ENCODE measurements around the gene CNTNAP2. TPM values are rescaled to one million over a fixed set of nuclear protein-coding genes. Genes with fewer than 3 reads are reported as not detected.

CNTNAP2 gene
- total and polyA plus RNA-seq, 7 experiments from 2014 or later = 0.02 to 0.48 (median 0.24) TPM; not detected in 2

- Mint-ChIP-seq H3K4me1 (no peaks in the 10 kb centered on the region), H3K27ac (no peak overlapping the region), H3K4me3 (no peak overlapping the region), H3K27me3 (no peaks in the 10 kb centered on the region), H3K36me3 (no peaks in the 10 kb centered on the region), H3K9me3 (peaks cover 0 to 13% (median 2%) of the 10 kb centered on the region in 11 donors)
- no peak for ATAC-seq
- no peaks in the 10 kb centered on the region for H3K36me3 ChIP-seq (ENCODE audit: control insufficient read depth in 2 of 3, insufficient read depth in 3 of 3, low read length in 3 of 3)
- no peaks in the 10 kb centered on the region for H3K4me1 ChIP-seq (ENCODE audit: control insufficient read depth in 2 of 2, insufficient read depth in 2 of 2, low read length in 2 of 2)
- H3K27me3 ChIP-seq (ENCODE audit: control insufficient read depth in 2 of 2, insufficient read depth in 2 of 2, low read length in 2 of 2) = no peaks in the 10 kb centered on the region
- POLR2A ChIA-PET = no interaction called here
- no peak overlapping the region for H3K27ac ChIP-seq (ENCODE audit: low read depth, low read length)
- intact Hi-C loops (cut with micrococcal nuclease) = no loop called here
- CTCF ChIA-PET = no interaction called here
- no peak overlapping the region for H3K4me3 ChIP-seq (ENCODE audit: low read length)
- no peak for DNase-seq
- H3K9me3 ChIP-seq (ENCODE audit: control insufficient read depth in 2 of 3, low read length in 3 of 3) = no peaks in the 10 kb centered on the region
These were observed 899.4 kb downstream of the CNTNAP2 start for GRCh38 chr7:147015999-147016398.

GRCh38 chr7:147022056-147022455, 905.5 kb downstream of the CNTNAP2 start:
- ATAC-seq = no peak
- POLR2A ChIA-PET = no interaction called here
- CTCF ChIA-PET = no interaction called here
- H3K4me1 ChIP-seq (ENCODE audit: control insufficient read depth in 2 of 2, insufficient read depth in 2 of 2, low read length in 2 of 2) = no peaks in the 10 kb centered on the region
- no peaks in the 10 kb centered on the region for H3K36me3 ChIP-seq (ENCODE audit: control insufficient read depth in 2 of 3, insufficient read depth in 3 of 3, low read length in 3 of 3)
- no peak overlapping the region for H3K27ac ChIP-seq (ENCODE audit: low read depth, low read length)
- Mint-ChIP-seq H3K36me3 (no peaks in the 10 kb centered on the region), H3K9me3 (peaks cover 0 to 12% (median 0%) of the 10 kb centered on the region in 11 donors), H3K27me3 (no peaks in the 10 kb centered on the region), H3K4me3 (no peak overlapping the region), H3K4me1 (no peaks in the 10 kb centered on the region), H3K27ac (no peak overlapping the region)
- no peak overlapping the region for H3K4me3 ChIP-seq (ENCODE audit: low read length)
- DNase-seq = no peak
- H3K27me3 ChIP-seq (ENCODE audit: control insufficient read depth in 2 of 2, insufficient read depth in 2 of 2, low read length in 2 of 2) = no peaks in the 10 kb centered on the region
- intact Hi-C loops (cut with micrococcal nuclease) = no loop called here
- no peaks in the 10 kb centered on the region for H3K9me3 ChIP-seq (ENCODE audit: control insufficient read depth in 2 of 3, low read length in 3 of 3)

GRCh38 chr7:147023440-147023839, 906.8 kb downstream of the CNTNAP2 start:
- Mint-ChIP-seq H3K27ac (no peak overlapping the region), H3K9me3 (peaks cover 0 to 18% (median 2%) of the 10 kb centered on the region in 11 donors), H3K27me3 (no peaks in the 10 kb centered on the region), H3K4me3 (no peak overlapping the region), H3K36me3 (no peaks in the 10 kb centered on the region), H3K4me1 (no peaks in the 10 kb centered on the region)
- ATAC-seq (no peak), DNase-seq (no peak)
- no peaks in the 10 kb centered on the region for H3K27me3 ChIP-seq (ENCODE audit: control insufficient read depth in 2 of 2, insufficient read depth in 2 of 2, low read length in 2 of 2)
- H3K9me3 ChIP-seq (ENCODE audit: control insufficient read depth in 2 of 3, low read length in 3 of 3) = no peaks in the 10 kb centered on the region
- H3K4me1 ChIP-seq (ENCODE audit: control insufficient read depth in 2 of 2, insufficient read depth in 2 of 2, low read length in 2 of 2) = no peaks in the 10 kb centered on the region
- no peaks in the 10 kb centered on the region for H3K36me3 ChIP-seq (ENCODE audit: control insufficient read depth in 2 of 3, insufficient read depth in 3 of 3, low read length in 3 of 3)
- no peak overlapping the region for H3K4me3 ChIP-seq (ENCODE audit: low read length)
- POLR2A ChIA-PET = no interaction called here
- no peak overlapping the region for H3K27ac ChIP-seq (ENCODE audit: low read depth, low read length)
- intact Hi-C loops (cut with micrococcal nuclease) = no loop called here
- CTCF ChIA-PET = no interaction called here

GRCh38 chr7:147029953-147030352, 913.4 kb downstream of the CNTNAP2 start:
- Histone ChIP-seq H3K36me3 (ENCODE audit: control insufficient read depth in 2 of 3, insufficient read depth in 3 of 3, low read length in 3 of 3) (no peaks in the 10 kb centered on the region), H3K27ac (ENCODE audit: low read depth, low read length) (no peak overlapping the region), H3K4me3 (ENCODE audit: low read length) (no peak overlapping the region), H3K4me1 (ENCODE audit: control insufficient read depth in 2 of 2, insufficient read depth in 2 of 2, low read length in 2 of 2) (no peaks in the 10 kb centered on the region), H3K27me3 (ENCODE audit: control insufficient read depth in 2 of 2, insufficient read depth in 2 of 2, low read length in 2 of 2) (no peaks in the 10 kb centered on the region), H3K9me3 (ENCODE audit: control insufficient read depth in 2 of 3, low read length in 3 of 3) (no peaks in the 10 kb centered on the region)
- Mint-ChIP-seq H3K4me1 (no peaks in the 10 kb centered on the region), H3K36me3 (no peaks in the 10 kb centered on the region), H3K9me3 (peaks cover 3 to 27% (median 6%) of the 10 kb centered on the region in 11 donors), H3K4me3 (no peak overlapping the region), H3K27me3 (no peaks in the 10 kb centered on the region), H3K27ac (no peak overlapping the region)
- POLR2A ChIA-PET = no interaction called here
- ATAC-seq (no peak), DNase-seq (no peak)
- CTCF ChIA-PET = no interaction called here
- intact Hi-C loops (cut with micrococcal nuclease) = no loop called here

- Histone ChIP-seq H3K27ac (ENCODE audit: low read depth, low read length) (no peak overlapping the region), H3K27me3 (ENCODE audit: control insufficient read depth in 2 of 2, insufficient read depth in 2 of 2, low read length in 2 of 2) (no peaks in the 10 kb centered on the region), H3K36me3 (ENCODE audit: control insufficient read depth in 2 of 3, insufficient read depth in 3 of 3, low read length in 3 of 3) (no peaks in the 10 kb centered on the region), H3K9me3 (ENCODE audit: control insufficient read depth in 2 of 3, low read length in 3 of 3) (no peaks in the 10 kb centered on the region), H3K4me1 (ENCODE audit: control insufficient read depth in 2 of 2, insufficient read depth in 2 of 2, low read length in 2 of 2) (no peaks in the 10 kb centered on the region), H3K4me3 (ENCODE audit: low read length) (no peak overlapping the region)
- H3K27me3 Mint-ChIP-seq = no peaks in the 10 kb centered on the region
- no peaks in the 10 kb centered on the region for H3K4me1 Mint-ChIP-seq
- H3K27ac Mint-ChIP-seq = no peak overlapping the region
- ChIA-PET POLR2A (no interaction called here), CTCF (no interaction called here)
- DNase-seq = no peak
- intact Hi-C loops (cut with micrococcal nuclease) = no loop called here
- no peak for ATAC-seq
- H3K36me3 Mint-ChIP-seq = no peaks in the 10 kb centered on the region
- peaks cover under 1 to 20% (median 4%) of the 10 kb centered on the region in 11 donors for H3K9me3 Mint-ChIP-seq
- H3K4me3 Mint-ChIP-seq = no peak overlapping the region
These were observed 917.0 kb downstream of the CNTNAP2 start for GRCh38 chr7:147033641-147034040.

- no peak for DNase-seq
- no peak for ATAC-seq
- intact Hi-C loops (cut with micrococcal nuclease) = no loop called here
- Mint-ChIP-seq H3K27me3 (no peaks in the 10 kb centered on the region), H3K27ac (no peak overlapping the region), H3K9me3 (peaks cover 0 to 18% (median 4%) of the 10 kb centered on the region in 11 donors), H3K4me3 (no peak overlapping the region), H3K36me3 (no peaks in the 10 kb centered on the region), H3K4me1 (no peaks in the 10 kb centered on the region)
- no peak overlapping the region for H3K27ac ChIP-seq (ENCODE audit: low read depth, low read length)
- no peaks in the 10 kb centered on the region for H3K27me3 ChIP-seq (ENCODE audit: control insufficient read depth in 2 of 2, insufficient read depth in 2 of 2, low read length in 2 of 2)
- ChIA-PET POLR2A (no interaction called here), CTCF (no interaction called here)
- no peak overlapping the region for H3K4me3 ChIP-seq (ENCODE audit: low read length)
- no peaks in the 10 kb centered on the region for H3K9me3 ChIP-seq (ENCODE audit: control insufficient read depth in 2 of 3, low read length in 3 of 3)
- no peaks in the 10 kb centered on the region for H3K4me1 ChIP-seq (ENCODE audit: control insufficient read depth in 2 of 2, insufficient read depth in 2 of 2, low read length in 2 of 2)
- no peaks in the 10 kb centered on the region for H3K36me3 ChIP-seq (ENCODE audit: control insufficient read depth in 2 of 3, insufficient read depth in 3 of 3, low read length in 3 of 3)
These were observed 924.8 kb downstream of the CNTNAP2 start for GRCh38 chr7:147041438-147041837.

- Mint-ChIP-seq H3K4me3 (no peak overlapping the region), H3K4me1 (no peaks in the 10 kb centered on the region), H3K27me3 (no peaks in the 10 kb centered on the region), H3K36me3 (no peaks in the 10 kb centered on the region), H3K27ac (no peak overlapping the region), H3K9me3 (peaks cover 0 to 25% (median 4%) of the 10 kb centered on the region in 11 donors)
- POLR2A ChIA-PET = no interaction called here
- no peaks in the 10 kb centered on the region for H3K9me3 ChIP-seq (ENCODE audit: control insufficient read depth in 2 of 3, low read length in 3 of 3)
- ATAC-seq = no peak
- CTCF ChIA-PET = no interaction called here
- H3K4me3 ChIP-seq (ENCODE audit: low read length) = no peak overlapping the region
- no peaks in the 10 kb centered on the region for H3K4me1 ChIP-seq (ENCODE audit: control insufficient read depth in 2 of 2, insufficient read depth in 2 of 2, low read length in 2 of 2)
- DNase-seq = no peak
- no peaks in the 10 kb centered on the region for H3K27me3 ChIP-seq (ENCODE audit: control insufficient read depth in 2 of 2, insufficient read depth in 2 of 2, low read length in 2 of 2)
- H3K27ac ChIP-seq (ENCODE audit: low read depth, low read length) = no peak overlapping the region
- H3K36me3 ChIP-seq (ENCODE audit: control insufficient read depth in 2 of 3, insufficient read depth in 3 of 3, low read length in 3 of 3) = no peaks in the 10 kb centered on the region
- intact Hi-C loops (cut with micrococcal nuclease) = no loop called here
These were observed 928.3 kb downstream of the CNTNAP2 start for GRCh38 chr7:147044941-147045340.
